Neural cell (in vitro differentiated cells): ENCODE data around the gene CNGA3. TPM values are rescaled to one million over a fixed set of nuclear protein-coding genes. Genes with fewer than 3 reads are reported as not detected.
"Not testable (repeated sequence)": the region's sequence is repeated elsewhere in the genome, so short reads cannot be mapped to it uniquely, and the experiment has no call there.

Source experiments
- H2AFZ ChIP-seq: fragments of 200-600, 300-800 bp; sonication (generic), shearing (Covaris generic); 2 replicates; pipeline ENCODE4 v1.6.0; 2014; ENCODE audit warnings: low read depth, mild to moderate bottlenecking, antibody characterized with exemption, low read length, moderate library complexity
- H3F3A ChIP-seq: fragments of 200-600 bp; shearing (Covaris generic); 2 replicates; pipeline ENCODE4 v1.6.1; 2016; ENCODE audit warnings: mild to moderate bottlenecking, moderate library complexity, mixed read lengths, antibody characterized with exemption, low read length; ENCODE audit not compliant: insufficient read depth, poor library complexity, severe bottlenecking
- H3K27ac ChIP-seq: fragments of 200-600, 300-800 bp; sonication (generic), shearing (Covaris generic); 2 replicates; pipeline ENCODE4 v1.5.1; 2014; ENCODE audit warnings: mild to moderate bottlenecking, low read length, moderate library complexity
- H3K27me3 ChIP-seq: fragments of 300-800, 200-600 bp; sonication (generic), shearing (Covaris generic); 2 replicates; pipeline ENCODE4 v1.6.0; 2014; ENCODE audit warnings: mild to moderate bottlenecking, low read depth, low read length, moderate library complexity; ENCODE audit not compliant: insufficient read depth
- H3K36me3 ChIP-seq: fragments of 300-800, 200-600 bp; sonication (generic), shearing (Covaris generic); 2 replicates; pipeline ENCODE4 v1.5.1; 2014; ENCODE audit warnings: mild to moderate bottlenecking, antibody characterized with exemption, low read length, moderate library complexity; ENCODE audit not compliant: insufficient read depth
- H3K4me2 ChIP-seq: fragments of 300-800, 200-600 bp; sonication (generic), shearing (Covaris generic); 2 replicates; pipeline ENCODE4 v1.6.0; 2014; ENCODE audit warnings: mild to moderate bottlenecking, low read length
- H3K4me3 ChIP-seq: fragments of 300-800, 200-600 bp; sonication (generic), shearing (Covaris generic); 2 replicates; pipeline ENCODE4 v1.5.1; 2014; ENCODE audit warnings: mild to moderate bottlenecking, low read length, moderate library complexity
- H3K79me2 ChIP-seq: fragments of 200-600 bp; shearing (Covaris generic); replicated peaks from 2 replicates; pipeline ENCODE4 v1.6.0; 2014; ENCODE audit warnings: mild to moderate bottlenecking, low read length, moderate library complexity; ENCODE audit not compliant: insufficient read depth
- H3K9ac ChIP-seq: fragments of 300-800, 200-600 bp; sonication (generic), shearing (Covaris generic); 2 replicates; pipeline ENCODE4 v1.6.1; 2016; ENCODE audit warnings: mild to moderate bottlenecking, low read length, mixed read lengths
- H3K9me2 ChIP-seq: fragments of 200-600 bp; shearing (Covaris generic); 2 replicates; pipeline ENCODE4 v1.6.1; 2016; ENCODE audit warnings: mild to moderate bottlenecking, low read length, mixed read lengths; ENCODE audit not compliant: insufficient read depth
- H3K9me3 ChIP-seq: fragments of 200-600, 300-800 bp; sonication (generic), shearing (Covaris generic); 2 replicates; pipeline ENCODE4 v1.6.1; 2016; ENCODE audit warnings: mild to moderate bottlenecking, mixed run types, low read length, moderate library complexity, mixed read lengths
- H4K20me1 ChIP-seq: fragments of 200-600 bp; shearing (Covaris generic); 2 replicates; pipeline ENCODE4 v1.6.1; 2016; ENCODE audit warnings: mild to moderate bottlenecking, mixed run types; ENCODE audit not compliant: insufficient read depth
- EP300 ChIP-seq: fragments of 450-650 bp; conservative IDR thresholded peaks from 2 replicates; pipeline ENCODE4 v1.6.1; 2014; ENCODE audit warnings: antibody characterized with exemption, mild to moderate bottlenecking, moderate library complexity; ENCODE audit not compliant: poor library complexity, severe bottlenecking
- MXI1 ChIP-seq: fragments of 450-650 bp; conservative IDR thresholded peaks from 2 replicates; pipeline ENCODE4 v1.6.1; 2014; ENCODE audit warnings: antibody characterized with exemption, mild to moderate bottlenecking; ENCODE audit not compliant: poor library complexity, severe bottlenecking
- POLR2AphosphoS5 ChIP-seq: IDR thresholded peaks from 2 replicates; pipeline ENCODE4 v1.6.1; 2012
- RAD21 ChIP-seq: fragments of 450-650 bp; conservative IDR thresholded peaks from 2 replicates; pipeline ENCODE4 v1.6.1; 2014; ENCODE audit warnings: antibody characterized with exemption, mild to moderate bottlenecking, moderate library complexity
- SMC3 ChIP-seq: fragments of 450-650 bp; conservative IDR thresholded peaks from 2 replicates; pipeline ENCODE4 v1.6.1; 2014; ENCODE audit warnings: antibody characterized with exemption, mild to moderate bottlenecking, moderate library complexity; ENCODE audit not compliant: poor library complexity
- TAF1 ChIP-seq: IDR thresholded peaks from 2 replicates; pipeline ENCODE4 v1.6.1; 2012; ENCODE audit warnings: low read depth
- polyA plus RNA-seq: library from polyadenylated mRNA; depleted of rRNA; stranded (reverse); fragments of >200 nt; gene quantifications from 2 replicates; pipeline ENCODE4 v1.2.3, GENCODE V29; 2014
- TF ChIP-seq, protein P1 (sequence below): fragments of 450-650 bp; IDR thresholded peaks from 2 replicates; pipeline ENCODE4 v1.5.1; 2014; ENCODE audit warnings: antibody characterized with exemption, mild to moderate bottlenecking, moderate library complexity; ENCODE audit not compliant: poor library complexity, severe bottlenecking
- TF ChIP-seq, protein P2 (sequence below): IDR thresholded peaks from 2 replicates; pipeline ENCODE4 v1.6.1; 2012; ENCODE audit warnings: borderline replicate concordance

Gene CNGA3
- polyA plus RNA-seq, 1 donor from 2014 or later, result 0.64 TPM

DNA sequence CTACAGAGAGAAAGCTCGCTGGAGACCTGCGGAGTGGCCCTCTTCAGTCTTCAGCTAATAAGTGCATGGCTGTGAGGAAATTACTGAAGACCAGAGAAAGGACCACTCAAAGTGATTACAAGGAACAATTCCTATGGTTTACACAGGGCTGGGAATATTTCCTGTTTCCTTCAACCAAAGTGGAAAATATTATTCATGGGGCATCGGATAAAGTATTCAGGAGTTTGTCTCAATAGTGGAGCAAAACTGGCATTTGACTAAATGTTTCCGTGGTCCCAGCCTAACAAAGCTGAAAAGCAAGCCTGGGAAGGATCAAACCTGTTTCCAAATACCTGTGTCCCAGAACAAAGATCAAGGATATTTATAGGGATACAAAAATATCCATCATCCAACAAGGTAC is 32.0 kb upstream of the CNGA3 start (continued):
- no peak for TF ChIP-seq EP300
- TF ChIP-seq SMC3, result no peak
- no peak for TF ChIP-seq POLR2AphosphoS5
- TF ChIP-seq TAF1, result no peak

DNA sequence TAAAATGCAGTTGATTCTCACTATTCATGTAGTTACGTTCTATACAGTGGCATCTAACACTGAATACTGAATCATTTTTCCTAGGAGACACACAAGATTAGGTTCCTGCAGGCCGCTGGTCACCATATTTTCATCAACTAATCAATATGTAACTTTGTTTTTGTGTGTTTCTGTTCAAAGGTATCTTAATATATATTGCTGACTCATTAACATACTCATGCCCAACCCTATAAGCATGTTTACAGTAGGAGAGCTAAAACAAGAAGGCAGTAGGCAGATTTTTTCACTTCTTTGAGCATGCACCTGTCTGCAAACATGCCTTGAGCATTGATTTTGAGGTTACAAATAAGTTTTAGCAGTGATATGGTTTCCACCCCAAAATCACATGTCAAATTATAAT is 30.3 kb upstream of the CNGA3 start:
- H3K9me2 ChIP-seq, result no peaks in the 10 kb centered on the region
- no peak overlapping the region for H3K9ac ChIP-seq
- H3K4me3 ChIP-seq, result no peak overlapping the region
- no peaks in the 10 kb centered on the region for H3K36me3 ChIP-seq
- H3K27ac ChIP-seq, result no peak overlapping the region
- H3F3A ChIP-seq, result no peaks in the 10 kb centered on the region
- no peaks in the 10 kb centered on the region for H4K20me1 ChIP-seq
- TF ChIP-seq RAD21 (no peak), POLR2AphosphoS5 (no peak), EP300 (no peak)
- TF ChIP-seq, protein P1, sequence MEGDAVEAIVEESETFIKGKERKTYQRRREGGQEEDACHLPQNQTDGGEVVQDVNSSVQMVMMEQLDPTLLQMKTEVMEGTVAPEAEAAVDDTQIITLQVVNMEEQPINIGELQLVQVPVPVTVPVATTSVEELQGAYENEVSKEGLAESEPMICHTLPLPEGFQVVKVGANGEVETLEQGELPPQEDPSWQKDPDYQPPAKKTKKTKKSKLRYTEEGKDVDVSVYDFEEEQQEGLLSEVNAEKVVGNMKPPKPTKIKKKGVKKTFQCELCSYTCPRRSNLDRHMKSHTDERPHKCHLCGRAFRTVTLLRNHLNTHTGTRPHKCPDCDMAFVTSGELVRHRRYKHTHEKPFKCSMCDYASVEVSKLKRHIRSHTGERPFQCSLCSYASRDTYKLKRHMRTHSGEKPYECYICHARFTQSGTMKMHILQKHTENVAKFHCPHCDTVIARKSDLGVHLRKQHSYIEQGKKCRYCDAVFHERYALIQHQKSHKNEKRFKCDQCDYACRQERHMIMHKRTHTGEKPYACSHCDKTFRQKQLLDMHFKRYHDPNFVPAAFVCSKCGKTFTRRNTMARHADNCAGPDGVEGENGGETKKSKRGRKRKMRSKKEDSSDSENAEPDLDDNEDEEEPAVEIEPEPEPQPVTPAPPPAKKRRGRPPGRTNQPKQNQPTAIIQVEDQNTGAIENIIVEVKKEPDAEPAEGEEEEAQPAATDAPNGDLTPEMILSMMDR, result no peak
- TF ChIP-seq, protein P2, sequence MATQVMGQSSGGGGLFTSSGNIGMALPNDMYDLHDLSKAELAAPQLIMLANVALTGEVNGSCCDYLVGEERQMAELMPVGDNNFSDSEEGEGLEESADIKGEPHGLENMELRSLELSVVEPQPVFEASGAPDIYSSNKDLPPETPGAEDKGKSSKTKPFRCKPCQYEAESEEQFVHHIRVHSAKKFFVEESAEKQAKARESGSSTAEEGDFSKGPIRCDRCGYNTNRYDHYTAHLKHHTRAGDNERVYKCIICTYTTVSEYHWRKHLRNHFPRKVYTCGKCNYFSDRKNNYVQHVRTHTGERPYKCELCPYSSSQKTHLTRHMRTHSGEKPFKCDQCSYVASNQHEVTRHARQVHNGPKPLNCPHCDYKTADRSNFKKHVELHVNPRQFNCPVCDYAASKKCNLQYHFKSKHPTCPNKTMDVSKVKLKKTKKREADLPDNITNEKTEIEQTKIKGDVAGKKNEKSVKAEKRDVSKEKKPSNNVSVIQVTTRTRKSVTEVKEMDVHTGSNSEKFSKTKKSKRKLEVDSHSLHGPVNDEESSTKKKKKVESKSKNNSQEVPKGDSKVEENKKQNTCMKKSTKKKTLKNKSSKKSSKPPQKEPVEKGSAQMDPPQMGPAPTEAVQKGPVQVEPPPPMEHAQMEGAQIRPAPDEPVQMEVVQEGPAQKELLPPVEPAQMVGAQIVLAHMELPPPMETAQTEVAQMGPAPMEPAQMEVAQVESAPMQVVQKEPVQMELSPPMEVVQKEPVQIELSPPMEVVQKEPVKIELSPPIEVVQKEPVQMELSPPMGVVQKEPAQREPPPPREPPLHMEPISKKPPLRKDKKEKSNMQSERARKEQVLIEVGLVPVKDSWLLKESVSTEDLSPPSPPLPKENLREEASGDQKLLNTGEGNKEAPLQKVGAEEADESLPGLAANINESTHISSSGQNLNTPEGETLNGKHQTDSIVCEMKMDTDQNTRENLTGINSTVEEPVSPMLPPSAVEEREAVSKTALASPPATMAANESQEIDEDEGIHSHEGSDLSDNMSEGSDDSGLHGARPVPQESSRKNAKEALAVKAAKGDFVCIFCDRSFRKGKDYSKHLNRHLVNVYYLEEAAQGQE, result no peak
- H2AFZ ChIP-seq, result no peak overlapping the region
- no peaks in the 10 kb centered on the region for H3K9me3 ChIP-seq
- no peaks in the 10 kb centered on the region for H3K79me2 ChIP-seq
- no peaks in the 10 kb centered on the region for H3K27me3 ChIP-seq
- H3K4me2 ChIP-seq, result no peak overlapping the region

DNA sequence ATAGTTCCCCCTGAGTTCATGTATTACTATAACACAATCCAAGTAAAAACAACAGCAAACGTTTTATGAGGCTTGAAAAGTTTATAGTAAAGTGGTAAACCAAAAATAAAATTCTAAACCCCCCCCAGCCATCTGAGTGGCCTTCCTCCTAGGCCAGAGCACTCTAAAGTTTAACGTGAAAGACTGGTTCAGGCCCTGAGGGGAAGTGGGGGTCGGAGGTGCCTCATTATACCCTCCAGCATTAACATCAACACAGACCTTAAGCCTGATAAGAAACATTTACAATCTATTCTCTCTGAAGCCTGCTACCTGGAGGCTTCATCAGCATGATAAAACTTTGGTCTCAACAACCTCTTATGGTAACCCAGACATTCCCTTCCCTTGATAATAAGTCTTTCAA is 29.0 kb upstream of the CNGA3 start:
- no peaks in the 10 kb centered on the region for H3K9me3 ChIP-seq
- no peak overlapping the region for H2AFZ ChIP-seq
- H3K79me2 ChIP-seq, result no peaks in the 10 kb centered on the region
- H3K36me3 ChIP-seq, result no peaks in the 10 kb centered on the region
- TF ChIP-seq MXI1 (no peak), POLR2AphosphoS5 (no peak), RAD21 (no peak)
- TF ChIP-seq, protein P2, result no peak
- TF ChIP-seq, protein P1, result no peak
- H3F3A ChIP-seq, result no peaks in the 10 kb centered on the region
- no peak overlapping the region for H3K27ac ChIP-seq
- no peaks in the 10 kb centered on the region for H3K27me3 ChIP-seq
- no peak overlapping the region for H3K4me2 ChIP-seq
- H3K9ac ChIP-seq, result no peak overlapping the region
- no peak overlapping the region for H3K4me3 ChIP-seq
- H3K9me2 ChIP-seq, result no peaks in the 10 kb centered on the region
- no peaks in the 10 kb centered on the region for H4K20me1 ChIP-seq

DNA sequence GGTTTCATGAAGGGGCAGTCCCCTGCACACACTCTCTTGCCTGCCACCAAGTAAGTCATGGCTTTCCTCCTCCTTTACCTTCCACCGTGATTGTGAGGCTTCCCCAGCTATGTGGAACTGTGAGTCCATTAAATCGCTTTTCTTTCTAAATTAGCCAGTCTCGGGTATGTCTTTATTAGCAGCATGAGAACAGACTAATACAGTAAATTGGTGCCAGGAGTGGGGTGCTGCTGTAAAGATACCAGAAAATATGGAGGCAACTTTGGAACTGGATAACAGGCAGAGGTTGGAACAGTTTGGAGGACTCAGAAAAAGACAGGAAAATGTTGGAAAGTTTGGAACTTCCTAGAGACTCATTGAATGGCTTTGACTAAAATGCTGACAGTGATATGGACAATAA is 26.1 kb upstream of the CNGA3 start:
- not testable (repeated sequence) for H3F3A ChIP-seq, H3K27ac ChIP-seq, H3K27me3 ChIP-seq, H2AFZ ChIP-seq, H3K36me3 ChIP-seq, H3K9me2 ChIP-seq, H3K4me3 ChIP-seq, H3K9me3 ChIP-seq, H3K79me2 ChIP-seq, H3K4me2 ChIP-seq, H4K20me1 ChIP-seq, H3K9ac ChIP-seq
